C4-2B (cell line): ENCODE measurements around the gene RSPH9.
A peak's percentile ranks its signal among the peaks of the same experiment; 100 is the strongest.

Source experiments
- H3K27ac ChIP-seq: fragments of 450-650 bp; 2 replicates; pipeline ENCODE4 v1.5.1; 2017
- ZFX ChIP-seq: fragments of 450-650 bp; IDR thresholded peaks from 2 replicates; pipeline ENCODE4 v1.6.1; 2017
- TF ChIP-seq, protein P1 (sequence below): fragments of 450-650 bp; conservative IDR thresholded peaks from 2 replicates; pipeline ENCODE4 v1.5.1; 2017; ENCODE audit warnings: mild to moderate bottlenecking

Gene RSPH9, protein sequence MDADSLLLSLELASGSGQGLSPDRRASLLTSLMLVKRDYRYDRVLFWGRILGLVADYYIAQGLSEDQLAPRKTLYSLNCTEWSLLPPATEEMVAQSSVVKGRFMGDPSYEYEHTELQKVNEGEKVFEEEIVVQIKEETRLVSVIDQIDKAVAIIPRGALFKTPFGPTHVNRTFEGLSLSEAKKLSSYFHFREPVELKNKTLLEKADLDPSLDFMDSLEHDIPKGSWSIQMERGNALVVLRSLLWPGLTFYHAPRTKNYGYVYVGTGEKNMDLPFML

DNA sequence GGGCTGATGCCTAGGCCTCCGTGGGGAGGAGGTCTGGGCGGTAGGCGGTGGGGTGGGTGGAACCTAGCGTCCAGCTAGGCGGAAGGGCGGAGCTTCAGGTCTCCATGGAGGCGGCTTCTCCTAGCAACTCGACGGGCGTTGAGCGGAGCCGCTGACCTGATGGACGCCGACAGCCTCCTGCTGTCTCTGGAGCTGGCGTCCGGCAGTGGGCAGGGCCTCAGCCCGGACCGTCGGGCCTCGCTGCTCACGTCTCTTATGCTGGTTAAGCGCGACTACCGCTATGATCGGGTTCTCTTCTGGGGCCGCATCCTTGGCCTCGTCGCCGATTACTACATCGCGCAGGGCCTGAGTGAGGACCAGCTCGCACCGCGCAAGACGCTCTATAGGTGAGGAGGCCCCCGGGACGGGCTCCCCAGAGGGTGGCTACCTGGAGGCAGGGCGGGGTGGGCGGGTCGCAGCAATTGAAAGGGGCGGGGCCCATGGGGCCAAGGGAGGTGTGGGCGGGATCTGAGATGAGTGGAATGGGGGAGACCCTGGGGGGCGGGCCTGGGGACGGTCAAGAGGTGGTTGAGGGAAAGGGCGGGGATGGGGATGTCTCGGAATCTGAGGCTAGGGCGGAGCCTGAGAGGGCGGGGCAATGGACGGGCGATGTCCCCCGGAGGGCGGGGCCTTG, at the start of gene RSPH9:
RSPH9 (plus strand) TSS at position 97 of the 673 bp plus-strand sequence; CDS start at position 160, 63 bp downstream.
- H3K27ac ChIP-seq, result no peak within 1 kb of the TSS
- TF ChIP-seq, protein P1, sequence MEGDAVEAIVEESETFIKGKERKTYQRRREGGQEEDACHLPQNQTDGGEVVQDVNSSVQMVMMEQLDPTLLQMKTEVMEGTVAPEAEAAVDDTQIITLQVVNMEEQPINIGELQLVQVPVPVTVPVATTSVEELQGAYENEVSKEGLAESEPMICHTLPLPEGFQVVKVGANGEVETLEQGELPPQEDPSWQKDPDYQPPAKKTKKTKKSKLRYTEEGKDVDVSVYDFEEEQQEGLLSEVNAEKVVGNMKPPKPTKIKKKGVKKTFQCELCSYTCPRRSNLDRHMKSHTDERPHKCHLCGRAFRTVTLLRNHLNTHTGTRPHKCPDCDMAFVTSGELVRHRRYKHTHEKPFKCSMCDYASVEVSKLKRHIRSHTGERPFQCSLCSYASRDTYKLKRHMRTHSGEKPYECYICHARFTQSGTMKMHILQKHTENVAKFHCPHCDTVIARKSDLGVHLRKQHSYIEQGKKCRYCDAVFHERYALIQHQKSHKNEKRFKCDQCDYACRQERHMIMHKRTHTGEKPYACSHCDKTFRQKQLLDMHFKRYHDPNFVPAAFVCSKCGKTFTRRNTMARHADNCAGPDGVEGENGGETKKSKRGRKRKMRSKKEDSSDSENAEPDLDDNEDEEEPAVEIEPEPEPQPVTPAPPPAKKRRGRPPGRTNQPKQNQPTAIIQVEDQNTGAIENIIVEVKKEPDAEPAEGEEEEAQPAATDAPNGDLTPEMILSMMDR, result no peak
- TF ChIP-seq ZFX, result no peak

DNA sequence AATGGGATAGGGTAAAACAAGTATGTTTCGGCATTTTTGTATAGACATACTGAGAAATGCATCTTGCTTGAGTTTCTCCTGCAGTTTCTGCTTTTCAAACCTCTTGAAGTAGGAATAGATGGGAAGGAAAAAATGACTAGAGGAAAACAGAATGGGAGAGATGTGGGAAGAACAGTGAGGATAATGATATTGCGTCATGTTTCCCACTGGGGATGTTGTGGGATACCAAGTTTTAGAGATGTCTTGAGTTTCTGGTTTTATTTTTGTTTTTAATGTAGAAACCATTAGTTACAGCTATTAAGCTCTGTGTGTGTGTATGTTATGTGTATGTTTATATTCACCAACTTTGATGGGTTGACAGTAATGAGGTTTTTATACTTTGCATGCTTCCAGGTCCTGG, 44.2 kb upstream of the RSPH9 start:
- H3K27ac ChIP-seq, result no peak overlapping the region
- TF ChIP-seq, protein P1, result no peak
- TF ChIP-seq ZFX, result no peak

DNA sequence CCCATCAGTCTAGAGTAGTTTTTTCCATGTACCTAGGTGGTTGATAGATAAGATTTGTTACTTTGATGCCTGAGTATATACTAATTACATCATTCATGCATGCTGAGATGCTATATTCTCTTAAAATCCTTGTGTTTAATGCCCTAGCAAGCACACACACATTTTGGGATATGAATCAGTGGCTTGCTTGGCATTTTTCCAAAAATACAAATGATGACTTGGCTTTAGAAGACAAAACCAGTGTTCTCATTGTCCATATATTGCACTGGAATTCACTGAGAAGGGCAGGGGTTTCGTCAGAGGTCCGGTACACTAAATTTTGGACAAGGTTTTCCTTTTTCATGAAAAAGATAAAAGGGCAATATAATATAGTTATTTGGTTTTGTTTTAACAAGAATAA, 40.7 kb upstream of the RSPH9 start:
- no peak for TF ChIP-seq ZFX
- TF ChIP-seq, protein P1, result no peak
- no peak overlapping the region for H3K27ac ChIP-seq

DNA sequence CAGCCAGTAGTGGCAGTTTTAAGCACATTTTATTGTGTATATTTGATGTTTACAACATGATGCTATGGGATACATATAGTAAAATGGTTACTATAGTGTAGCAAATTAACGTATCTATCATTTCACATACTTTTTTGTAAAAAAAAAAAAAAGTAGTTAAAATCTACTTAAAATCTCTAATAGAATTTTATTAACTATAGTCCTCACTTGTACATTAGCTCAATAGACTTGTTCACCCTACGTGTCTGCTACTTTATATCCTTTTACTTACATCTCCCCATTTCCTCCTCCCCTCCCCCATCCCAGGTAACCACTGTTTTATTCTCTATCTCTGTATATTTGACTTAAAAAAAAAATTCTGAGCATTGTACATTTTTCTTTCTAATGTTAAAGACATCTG, 38.8 kb upstream of the RSPH9 start:
- no peak overlapping the region for H3K27ac ChIP-seq
- TF ChIP-seq, protein P1, result no peak
- TF ChIP-seq ZFX, result no peak

DNA sequence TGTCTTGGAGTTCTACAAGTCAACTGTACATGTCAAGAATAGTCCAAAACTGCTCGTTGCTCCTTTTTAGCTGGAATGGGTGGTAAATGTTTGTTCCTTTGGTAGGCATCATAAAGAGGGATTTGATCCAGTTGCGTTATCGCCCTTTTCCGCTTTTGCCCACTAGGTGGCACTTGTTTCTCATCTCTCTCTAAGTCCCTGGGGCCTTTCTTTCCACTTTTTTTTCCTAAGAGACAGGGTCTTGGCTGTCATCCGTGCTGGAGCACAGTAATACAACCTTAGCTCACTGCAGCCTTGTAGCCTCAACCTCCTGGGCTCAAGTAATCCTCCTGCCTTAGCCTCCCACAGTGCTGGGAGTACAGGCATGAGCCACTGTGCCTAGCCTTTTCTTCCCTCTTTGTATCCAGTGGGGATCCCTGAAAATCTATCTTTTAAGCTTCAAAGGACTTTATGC, 36.5 kb upstream of the RSPH9 start:
- no peak overlapping the region for H3K27ac ChIP-seq
- no peak for TF ChIP-seq ZFX
- TF ChIP-seq, protein P1, result peak; percentile 95

DNA sequence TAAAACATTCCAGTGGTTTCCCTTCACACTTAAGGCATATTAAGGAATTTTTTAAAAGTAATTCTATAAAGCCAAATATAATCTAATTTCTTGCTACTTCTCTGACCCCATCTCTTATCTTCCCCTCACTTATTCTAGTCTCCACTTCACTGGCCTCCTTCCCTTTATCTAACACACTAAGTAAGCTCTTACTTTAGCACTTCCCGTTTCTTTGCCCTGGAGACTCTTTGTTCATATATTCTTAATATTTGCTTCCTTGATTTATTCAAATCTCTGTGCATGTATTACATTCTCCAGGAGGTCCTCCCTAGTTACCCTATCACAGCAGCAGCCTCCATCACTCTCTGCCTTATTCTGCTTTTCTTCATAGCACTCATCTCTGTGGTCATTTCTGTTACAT, 36.0 kb upstream of the RSPH9 start:
- no peak overlapping the region for H3K27ac ChIP-seq
- TF ChIP-seq, protein P1, result no peak
- TF ChIP-seq ZFX, result no peak

DNA sequence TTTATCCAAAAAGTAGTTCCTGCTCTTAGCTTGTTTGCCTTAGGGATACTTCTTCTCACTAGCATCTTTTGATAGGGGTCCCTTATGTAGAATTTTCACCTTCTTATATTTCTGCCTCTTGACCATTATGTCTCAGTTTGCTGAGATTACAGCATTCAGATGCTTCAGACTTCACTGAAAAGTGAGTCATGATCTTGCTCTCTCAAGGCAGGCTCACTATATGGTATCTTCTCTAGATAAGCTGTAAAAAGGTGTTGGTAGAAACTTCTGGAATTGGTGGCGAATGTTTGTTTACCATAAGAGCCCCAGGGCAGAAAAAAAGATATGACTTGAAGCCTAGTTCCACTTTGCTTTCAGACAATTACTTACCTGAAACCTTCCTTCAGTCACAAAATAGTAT, 35.4 kb upstream of the RSPH9 start:
- TF ChIP-seq ZFX, result no peak
- TF ChIP-seq, protein P1, result no peak
- no peak overlapping the region for H3K27ac ChIP-seq
